HepG2 (cell line): ENCODE measurements around the gene CYP46A1. TPM values are rescaled to one million over a fixed set of nuclear protein-coding genes. Genes with fewer than 3 reads are reported as not detected.

Experiments
- PLRG1 ChIP-seq: fragments of 450-650 bp; conservative IDR thresholded peaks from 2 replicates; pipeline ENCODE4 v1.6.1; 2016
- SMAD3 ChIP-seq: sonication (generic); formaldehyde crosslinking; IDR thresholded peaks from 2 replicates; pipeline ENCODE4 v1.4.0; 2020; ENCODE audit warnings: missing genetic modification reagents
- polyA plus RNA-seq, 8 experiments: library from polyadenylated mRNA; depleted of rRNA in 3 of 8; stranded (reverse) in 7 of 8; unstranded in 1 of 8; fragments of >200 nt; fragmentation: Illumina TruSeq in 4 of 8; extraction: Trizol in 4 of 8; gene quantifications; 2 replicates each; pipeline versions ENCODE4 v1.2.1 to v1.2.3, GENCODE V29; 2011 to 2016; ENCODE audit warnings: low read depth in 4 of 8, missing spikeins in 1 of 8, mixed read lengths in 1 of 8; ENCODE audit not compliant: insufficient read depth in 1 of 8
- total RNA-seq, 5 experiments: library from RNA; depleted of rRNA; stranded (reverse); fragments of >200 nt; fragmentation: Illumina TruSeq; extraction: Trizol; gene quantifications; 2 replicates each; pipeline ENCODE4 v1.2.3, GENCODE V29; 2016; ENCODE audit warnings: low read depth in 1 of 5
- TF ChIP-seq, protein P1 (sequence below): sonication (generic); formaldehyde crosslinking; conservative IDR thresholded peaks from 2 replicates; pipeline ENCODE4 v1.4.0; 2020; ENCODE audit warnings: missing genetic modification reagents
- TF ChIP-seq, protein P2 (sequence below): sonication (generic); formaldehyde crosslinking; conservative IDR thresholded peaks from 2 replicates; pipeline ENCODE4 v1.8.0; 2022; ENCODE audit warnings: low read depth, missing genetic modification reagents
- TF ChIP-seq, protein P3 (sequence below): sonication (generic); formaldehyde crosslinking; IDR thresholded peaks from 2 replicates; pipeline ENCODE4 v1.4.0; 2020; ENCODE audit warnings: missing genetic modification reagents, borderline replicate concordance

Gene CYP46A1
- total and polyA plus RNA-seq, 2 of the 13 experiments (the other 11 are each of a cell fraction or from before 2014, with no cell fraction given): not detected

DNA sequence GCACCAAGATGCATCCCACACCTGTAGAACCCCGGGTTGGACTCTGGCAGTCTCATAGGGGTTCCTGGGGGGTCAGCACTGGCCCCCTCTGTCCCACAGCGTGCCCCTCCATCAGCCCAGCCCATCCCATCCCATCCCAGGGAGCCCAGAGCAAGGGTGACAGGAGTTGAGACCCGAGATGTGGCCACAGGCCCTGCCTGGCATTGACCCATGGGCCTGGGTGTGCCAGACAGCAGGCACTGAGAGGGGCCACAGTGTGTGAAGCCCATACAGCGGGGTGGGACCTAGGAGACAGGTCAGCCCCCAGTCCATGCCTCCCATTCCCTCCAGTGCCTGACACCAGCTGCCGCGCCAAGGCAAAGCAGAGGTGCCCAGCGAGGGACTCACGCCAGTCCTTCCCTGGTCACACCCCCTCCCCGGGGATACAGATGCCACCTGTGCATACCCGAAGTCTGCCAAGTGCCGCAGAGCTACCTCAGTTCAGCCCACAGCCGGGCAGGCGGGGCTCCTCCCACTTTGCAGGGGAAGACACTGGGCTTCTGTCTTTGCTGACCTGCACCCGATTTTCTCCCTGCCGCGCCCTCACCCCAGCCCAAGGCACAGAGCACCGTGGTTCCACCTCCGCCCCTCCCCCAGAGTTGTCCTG lies 50.4 kb downstream of the CYP46A1 start (continued):
- TF ChIP-seq, protein P1, sequence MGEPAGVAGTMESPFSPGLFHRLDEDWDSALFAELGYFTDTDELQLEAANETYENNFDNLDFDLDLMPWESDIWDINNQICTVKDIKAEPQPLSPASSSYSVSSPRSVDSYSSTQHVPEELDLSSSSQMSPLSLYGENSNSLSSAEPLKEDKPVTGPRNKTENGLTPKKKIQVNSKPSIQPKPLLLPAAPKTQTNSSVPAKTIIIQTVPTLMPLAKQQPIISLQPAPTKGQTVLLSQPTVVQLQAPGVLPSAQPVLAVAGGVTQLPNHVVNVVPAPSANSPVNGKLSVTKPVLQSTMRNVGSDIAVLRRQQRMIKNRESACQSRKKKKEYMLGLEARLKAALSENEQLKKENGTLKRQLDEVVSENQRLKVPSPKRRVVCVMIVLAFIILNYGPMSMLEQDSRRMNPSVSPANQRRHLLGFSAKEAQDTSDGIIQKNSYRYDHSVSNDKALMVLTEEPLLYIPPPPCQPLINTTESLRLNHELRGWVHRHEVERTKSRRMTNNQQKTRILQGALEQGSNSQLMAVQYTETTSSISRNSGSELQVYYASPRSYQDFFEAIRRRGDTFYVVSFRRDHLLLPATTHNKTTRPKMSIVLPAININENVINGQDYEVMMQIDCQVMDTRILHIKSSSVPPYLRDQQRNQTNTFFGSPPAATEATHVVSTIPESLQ (CRISPR knock-in tag): no peak
- TF ChIP-seq, protein P2, sequence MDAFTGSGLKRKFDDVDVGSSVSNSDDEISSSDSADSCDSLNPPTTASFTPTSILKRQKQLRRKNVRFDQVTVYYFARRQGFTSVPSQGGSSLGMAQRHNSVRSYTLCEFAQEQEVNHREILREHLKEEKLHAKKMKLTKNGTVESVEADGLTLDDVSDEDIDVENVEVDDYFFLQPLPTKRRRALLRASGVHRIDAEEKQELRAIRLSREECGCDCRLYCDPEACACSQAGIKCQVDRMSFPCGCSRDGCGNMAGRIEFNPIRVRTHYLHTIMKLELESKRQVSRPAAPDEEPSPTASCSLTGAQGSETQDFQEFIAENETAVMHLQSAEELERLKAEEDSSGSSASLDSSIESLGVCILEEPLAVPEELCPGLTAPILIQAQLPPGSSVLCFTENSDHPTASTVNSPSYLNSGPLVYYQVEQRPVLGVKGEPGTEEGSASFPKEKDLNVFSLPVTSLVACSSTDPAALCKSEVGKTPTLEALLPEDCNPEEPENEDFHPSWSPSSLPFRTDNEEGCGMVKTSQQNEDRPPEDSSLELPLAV: no peak
- TF ChIP-seq, protein P3, sequence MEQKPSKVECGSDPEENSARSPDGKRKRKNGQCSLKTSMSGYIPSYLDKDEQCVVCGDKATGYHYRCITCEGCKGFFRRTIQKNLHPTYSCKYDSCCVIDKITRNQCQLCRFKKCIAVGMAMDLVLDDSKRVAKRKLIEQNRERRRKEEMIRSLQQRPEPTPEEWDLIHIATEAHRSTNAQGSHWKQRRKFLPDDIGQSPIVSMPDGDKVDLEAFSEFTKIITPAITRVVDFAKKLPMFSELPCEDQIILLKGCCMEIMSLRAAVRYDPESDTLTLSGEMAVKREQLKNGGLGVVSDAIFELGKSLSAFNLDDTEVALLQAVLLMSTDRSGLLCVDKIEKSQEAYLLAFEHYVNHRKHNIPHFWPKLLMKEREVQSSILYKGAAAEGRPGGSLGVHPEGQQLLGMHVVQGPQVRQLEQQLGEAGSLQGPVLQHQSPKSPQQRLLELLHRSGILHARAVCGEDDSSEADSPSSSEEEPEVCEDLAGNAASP (CRISPR knock-in tag): no peak
- no peak for TF ChIP-seq PLRG1
- TF ChIP-seq SMAD3 (CRISPR knock-in tag): no peak
